Endothelial cell of umbilical vein (primary cell): ENCODE measurements around the gene KRTAP10-12. TPM values are rescaled to one million over a fixed set of nuclear protein-coding genes. Genes with fewer than 3 reads are reported as not detected.
"Not testable (repeated sequence)": the region's sequence is repeated elsewhere in the genome, so short reads cannot be mapped to it uniquely, and the experiment has no call there.

ENCODE experiments used
- BruUV-seq: library from RNA; stranded (reverse); fragments of 400-500 nt; replicated peaks from 2 replicates; lab custom pipeline; 2021; lab: Mats Ljungman, UMichigan
- CTCF ChIA-PET: fragments of 300-600, 350-600 bp; sonication (Branson Sonifier 250); formaldehyde crosslinking; loops from one replicate; lab custom pipeline; 2021; ENCODE audit warnings: antibody characterized with exemption, inconsistent platforms; lab: Charles Lee
- POLR2A ChIA-PET: fragments of 300-600, 350-600 bp; sonication (Branson Sonifier 250); formaldehyde crosslinking; loops from one replicate; lab custom pipeline; 2021; ENCODE audit warnings: antibody characterized with exemption, inconsistent platforms; lab: Charles Lee
- DNase-seq: peaks from one replicate; pipeline ENCODE4 v3.0.0-alpha.2; 2011; ENCODE audit warnings: low read depth, low spot score
- FAIRE-seq: peaks from 2 replicates; lab custom pipeline; 2011; peaks lifted over from hg19 to GRCh38; lab: Jason Lieb, UNC
- H2AFZ ChIP-seq: 2 replicates; pipeline ENCODE4 v1.6.0; 2012; ENCODE audit warnings: low read depth, low read length, control low read depth, inconsistent platforms
- H3K27ac ChIP-seq: 2 replicates; pipeline ENCODE4 v1.5.1; 2011; ENCODE audit warnings: low read depth, mild to moderate bottlenecking, control low read depth, low read length, moderate library complexity; ENCODE audit not compliant: insufficient read depth
- H3K27me3 ChIP-seq, 2 experiments: 2 replicates each; pipeline versions ENCODE4 v1.6.0 to v1.6.1; 2011; ENCODE audit warnings: low read length in 2 of 2, mixed read lengths in 1 of 2; ENCODE audit not compliant: control insufficient read depth in 2 of 2, insufficient read depth in 2 of 2
- H3K36me3 ChIP-seq, 2 experiments: 2 replicates in 1 of 2; 3 replicates in 1 of 2; pipeline ENCODE4 v1.5.1; 2011; ENCODE audit warnings: low read length in 2 of 2, mild to moderate bottlenecking in 1 of 2, moderate library complexity in 1 of 2; ENCODE audit not compliant: control insufficient read depth in 2 of 2, insufficient read depth in 2 of 2; ENCODE audit errors: extremely low read depth in 1 of 2
- H3K4me1 ChIP-seq: 3 replicates; pipeline ENCODE4 v1.5.1; 2011; ENCODE audit warnings: mild to moderate bottlenecking, low read length; ENCODE audit not compliant: control insufficient read depth, insufficient read depth; ENCODE audit errors: extremely low read depth
- H3K4me2 ChIP-seq: 2 replicates; pipeline ENCODE4 v1.6.1; 2011; ENCODE audit warnings: low read length, control low read depth, mixed read lengths; ENCODE audit not compliant: insufficient read depth
- H3K4me3 ChIP-seq, 3 experiments: fragments of 200-600 bp in 1 of 3; sonication (generic), shearing (Covaris generic) in 1 of 3; replicated peaks in 1 of 3; 2 replicates each; pipeline ENCODE4 v1.5.1; 2011 to 2016; ENCODE audit warnings: control low read depth in 3 of 3, low read length in 3 of 3, mild to moderate bottlenecking in 2 of 3, inconsistent platforms in 1 of 3, low read depth in 1 of 3, moderate library complexity in 1 of 3; ENCODE audit not compliant: insufficient read depth in 1 of 3
- H3K79me2 ChIP-seq: 2 replicates; pipeline ENCODE4 v1.6.0; 2012; ENCODE audit warnings: low read length, inconsistent platforms; ENCODE audit not compliant: control insufficient read depth, insufficient read depth
- H3K9ac ChIP-seq: replicated peaks from 2 replicates; pipeline ENCODE3; 2011; ENCODE audit warnings: low read length, control low read depth; ENCODE audit not compliant: insufficient read depth; ENCODE audit errors: extremely low read depth
- H3K9me1 ChIP-seq: replicated peaks from 3 replicates; pipeline ENCODE4 v1.6.0; 2011; ENCODE audit warnings: mild to moderate bottlenecking, low read length; ENCODE audit not compliant: control insufficient read depth, insufficient read depth; ENCODE audit errors: extremely low read depth
- H3K9me3 ChIP-seq: replicated peaks from 2 replicates; pipeline ENCODE4 v1.5.1; 2012; ENCODE audit warnings: low read length, inconsistent platforms; ENCODE audit not compliant: control insufficient read depth, insufficient read depth
- H4K20me1 ChIP-seq: replicated peaks from 2 replicates; pipeline ENCODE3; 2011; ENCODE audit warnings: mild to moderate bottlenecking, low read length; ENCODE audit not compliant: control insufficient read depth, insufficient read depth; ENCODE audit errors: extremely low read depth
- JUN ChIP-seq: IDR thresholded peaks from 2 replicates; pipeline ENCODE4 v1.6.1; 2011; ENCODE audit warnings: borderline replicate concordance, low read depth; ENCODE audit not compliant: insufficient read length, insufficient read depth
- MYC ChIP-seq: IDR thresholded peaks from one replicate; pipeline ENCODE4 v1.6.1; 2011; ENCODE audit warnings: mild to moderate bottlenecking, low read depth, low read length
- dilution Hi-C: fragments of 300-500 bp; cut with MboI; formaldehyde crosslinking; loops from one replicate; pipeline ENCODE4 v1.15.0; 2019; ENCODE audit warnings: low sequenced_read_pairs; ENCODE audit not compliant: extremely low pct_ligation_motif_present
- intact Hi-C: fragments of 100-400 bp; cut with micrococcal nuclease; formaldehyde crosslinking; loops from one replicate; pipeline ENCODE4 v1.10.0; 2022
- polyA plus RNA-seq, 4 experiments: library from polyadenylated mRNA; depleted of rRNA in 3 of 4; stranded (reverse) in 3 of 4; unstranded in 1 of 4; fragments of >200 nt; gene quantifications; 2 replicates each; pipeline versions ENCODE4 v1.2.1 to v1.2.3, GENCODE V29; 2011 to 2012; ENCODE audit warnings: missing spikeins in 1 of 4
- total RNA-seq: library from RNA; stranded (reverse); gene quantifications from 2 replicates; pipeline ENCODE4 v1.2.3, GENCODE V29; 2021
- TF ChIP-seq, protein P1 (sequence below), 2 donors: IDR thresholded peaks; 1 replicate in 1 of 2; 2 replicates in 1 of 2; pipeline ENCODE4 v1.5.1; 2011; ENCODE audit warnings: low read length in 2 of 2, mild to moderate bottlenecking in 2 of 2, moderate library complexity in 2 of 2, control low read depth in 1 of 2, inconsistent platforms in 1 of 2, low read depth in 1 of 2; ENCODE audit not compliant: insufficient read depth in 1 of 2; ENCODE audit errors: extremely low read depth in 1 of 2

The KRTAP10-12 gene
- total and polyA plus RNA-seq, 2 donors (not counting 3 experiments of a cell fraction or from before 2014, with no cell fraction given) = not detected

DNA sequence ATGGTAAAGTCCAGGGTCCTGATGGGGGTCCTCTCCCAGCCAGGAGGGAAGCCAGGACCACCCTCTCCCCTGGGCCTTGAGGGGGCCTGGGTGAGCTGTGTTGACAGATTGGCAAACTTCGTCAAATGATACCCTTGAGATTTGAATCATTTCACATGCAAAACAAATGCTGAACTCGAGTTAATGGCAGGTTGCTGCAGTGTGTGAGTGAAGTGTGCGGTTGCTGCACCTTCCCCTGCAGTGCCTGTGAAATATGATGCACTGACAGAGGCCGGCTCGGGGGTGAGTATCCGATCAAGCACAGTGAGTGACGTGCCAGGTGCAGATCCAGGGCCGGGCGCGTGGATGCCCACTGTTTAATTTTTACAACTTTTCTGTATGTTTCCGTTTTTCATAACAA lies 9.3 kb upstream of the KRTAP10-12 start:
- H3K27ac ChIP-seq = no peak overlapping the region
- intact Hi-C loops = no loop called here

DNA sequence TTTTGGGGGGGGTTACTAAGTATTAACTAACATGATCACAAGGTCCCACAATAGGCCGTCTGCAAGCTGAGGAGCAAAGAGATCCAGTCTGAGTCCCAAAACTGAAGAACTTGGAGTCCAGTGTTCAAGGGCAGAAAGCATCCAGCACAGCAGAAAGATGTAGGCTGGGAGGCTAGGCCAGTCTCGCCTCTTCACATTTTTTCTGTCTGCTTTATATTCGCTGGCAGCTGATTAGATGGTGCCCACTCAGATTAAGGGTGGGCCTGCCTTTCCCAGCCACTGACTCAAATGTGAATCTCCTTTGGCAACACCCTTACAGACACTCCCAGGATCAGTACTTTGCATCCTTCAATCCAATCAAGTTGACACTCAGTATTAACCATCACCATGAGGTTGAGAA lies 7.2 kb upstream of the KRTAP10-12 start:
- H3K9me1 ChIP-seq, BruUV-seq, H3K4me2 ChIP-seq, FAIRE-seq, H3K4me3 ChIP-seq, H3K79me2 ChIP-seq, dilution Hi-C loops, H2AFZ ChIP-seq, H3K36me3 ChIP-seq, H3K9me3 ChIP-seq, POLR2A ChIA-PET, H4K20me1 ChIP-seq, H3K4me1 ChIP-seq, DNase-seq, CTCF ChIA-PET, H3K27ac ChIP-seq, intact Hi-C loops, H3K9ac ChIP-seq: not testable (repeated sequence)
- peaks cover 5 to 19% of the 10 kb centered on the region in 2 experiments for H3K27me3 ChIP-seq

More for the DNA sequence above, 9.3 kb upstream of the KRTAP10-12 start:
- no peaks in the 10 kb centered on the region for H3K9me3 ChIP-seq
- dilution Hi-C loops = no loop called here
- ChIA-PET POLR2A (no interaction called here), CTCF (no interaction called here)
- no peak overlapping the region for H3K4me3 ChIP-seq
- no peaks in the 10 kb centered on the region for H4K20me1 ChIP-seq
- BruUV-seq = no TSS peak
- H2AFZ ChIP-seq = no peak overlapping the region
- H3K27me3 ChIP-seq = peaks cover 5 to 17% of the 10 kb centered on the region in 2 experiments
- FAIRE-seq = no peak
- H3K79me2 ChIP-seq = no peaks in the 10 kb centered on the region
- no peak overlapping the region for H3K4me2 ChIP-seq
- H3K9ac ChIP-seq = no peak overlapping the region
- DNase-seq = no peak
- no peaks in the 10 kb centered on the region for H3K4me1 ChIP-seq
- H3K36me3 ChIP-seq = no peaks in the 10 kb centered on the region
- TF ChIP-seq JUN (no peak), MYC (no peak)
- TF ChIP-seq, protein P1, sequence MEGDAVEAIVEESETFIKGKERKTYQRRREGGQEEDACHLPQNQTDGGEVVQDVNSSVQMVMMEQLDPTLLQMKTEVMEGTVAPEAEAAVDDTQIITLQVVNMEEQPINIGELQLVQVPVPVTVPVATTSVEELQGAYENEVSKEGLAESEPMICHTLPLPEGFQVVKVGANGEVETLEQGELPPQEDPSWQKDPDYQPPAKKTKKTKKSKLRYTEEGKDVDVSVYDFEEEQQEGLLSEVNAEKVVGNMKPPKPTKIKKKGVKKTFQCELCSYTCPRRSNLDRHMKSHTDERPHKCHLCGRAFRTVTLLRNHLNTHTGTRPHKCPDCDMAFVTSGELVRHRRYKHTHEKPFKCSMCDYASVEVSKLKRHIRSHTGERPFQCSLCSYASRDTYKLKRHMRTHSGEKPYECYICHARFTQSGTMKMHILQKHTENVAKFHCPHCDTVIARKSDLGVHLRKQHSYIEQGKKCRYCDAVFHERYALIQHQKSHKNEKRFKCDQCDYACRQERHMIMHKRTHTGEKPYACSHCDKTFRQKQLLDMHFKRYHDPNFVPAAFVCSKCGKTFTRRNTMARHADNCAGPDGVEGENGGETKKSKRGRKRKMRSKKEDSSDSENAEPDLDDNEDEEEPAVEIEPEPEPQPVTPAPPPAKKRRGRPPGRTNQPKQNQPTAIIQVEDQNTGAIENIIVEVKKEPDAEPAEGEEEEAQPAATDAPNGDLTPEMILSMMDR (IDR thresholded peaks at IDR 0.05; ENCODE audit: extremely low read depth in 1 of 2, insufficient read depth in 1 of 2, low read depth in 1 of 2, low read length in 2 of 2) = no peak
- H3K9me1 ChIP-seq = no peaks in the 10 kb centered on the region
